ENCODE data around the gene MPPED1.

DNA sequence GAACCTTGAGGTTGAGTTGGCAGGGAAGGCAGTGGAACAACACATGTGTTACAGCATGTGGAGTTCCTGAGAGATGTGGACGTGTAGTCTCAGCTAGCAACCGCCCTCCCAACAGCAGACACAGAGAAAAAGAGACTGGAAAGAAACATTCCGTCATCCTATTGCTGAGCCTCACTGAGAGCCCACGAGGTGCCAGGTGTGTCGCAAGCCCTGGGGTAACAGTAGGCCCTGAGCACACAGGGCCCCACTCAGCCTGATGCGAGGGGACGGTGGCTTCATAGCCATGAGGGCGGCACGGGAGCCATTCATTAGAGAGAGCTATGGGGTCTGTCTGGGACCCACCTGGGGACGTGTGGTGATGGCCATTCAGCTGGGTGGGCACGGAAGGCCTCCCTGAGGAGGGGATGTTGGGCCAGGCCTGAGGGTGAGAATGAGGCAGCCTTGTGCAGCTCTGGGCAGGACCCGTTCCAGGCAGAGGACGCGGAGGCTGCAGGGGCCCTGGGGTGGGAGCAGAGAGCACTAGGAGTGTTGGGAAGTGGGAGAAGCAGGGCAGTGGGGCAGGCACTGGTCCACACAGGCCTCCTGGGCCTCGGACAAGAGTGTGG, 26.2 kb downstream of the MPPED1 start:
- TF ChIP-seq, protein P1, sequence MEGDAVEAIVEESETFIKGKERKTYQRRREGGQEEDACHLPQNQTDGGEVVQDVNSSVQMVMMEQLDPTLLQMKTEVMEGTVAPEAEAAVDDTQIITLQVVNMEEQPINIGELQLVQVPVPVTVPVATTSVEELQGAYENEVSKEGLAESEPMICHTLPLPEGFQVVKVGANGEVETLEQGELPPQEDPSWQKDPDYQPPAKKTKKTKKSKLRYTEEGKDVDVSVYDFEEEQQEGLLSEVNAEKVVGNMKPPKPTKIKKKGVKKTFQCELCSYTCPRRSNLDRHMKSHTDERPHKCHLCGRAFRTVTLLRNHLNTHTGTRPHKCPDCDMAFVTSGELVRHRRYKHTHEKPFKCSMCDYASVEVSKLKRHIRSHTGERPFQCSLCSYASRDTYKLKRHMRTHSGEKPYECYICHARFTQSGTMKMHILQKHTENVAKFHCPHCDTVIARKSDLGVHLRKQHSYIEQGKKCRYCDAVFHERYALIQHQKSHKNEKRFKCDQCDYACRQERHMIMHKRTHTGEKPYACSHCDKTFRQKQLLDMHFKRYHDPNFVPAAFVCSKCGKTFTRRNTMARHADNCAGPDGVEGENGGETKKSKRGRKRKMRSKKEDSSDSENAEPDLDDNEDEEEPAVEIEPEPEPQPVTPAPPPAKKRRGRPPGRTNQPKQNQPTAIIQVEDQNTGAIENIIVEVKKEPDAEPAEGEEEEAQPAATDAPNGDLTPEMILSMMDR (IDR thresholded peaks at IDR 0.05; ENCODE audit: low read depth, low read length, missing input control): no peak
- TF ChIP-seq EGR1 (IDR thresholded peaks at IDR 0.05; ENCODE audit: low read depth in 2 of 2): no peak
- TF ChIP-seq, protein P2, sequence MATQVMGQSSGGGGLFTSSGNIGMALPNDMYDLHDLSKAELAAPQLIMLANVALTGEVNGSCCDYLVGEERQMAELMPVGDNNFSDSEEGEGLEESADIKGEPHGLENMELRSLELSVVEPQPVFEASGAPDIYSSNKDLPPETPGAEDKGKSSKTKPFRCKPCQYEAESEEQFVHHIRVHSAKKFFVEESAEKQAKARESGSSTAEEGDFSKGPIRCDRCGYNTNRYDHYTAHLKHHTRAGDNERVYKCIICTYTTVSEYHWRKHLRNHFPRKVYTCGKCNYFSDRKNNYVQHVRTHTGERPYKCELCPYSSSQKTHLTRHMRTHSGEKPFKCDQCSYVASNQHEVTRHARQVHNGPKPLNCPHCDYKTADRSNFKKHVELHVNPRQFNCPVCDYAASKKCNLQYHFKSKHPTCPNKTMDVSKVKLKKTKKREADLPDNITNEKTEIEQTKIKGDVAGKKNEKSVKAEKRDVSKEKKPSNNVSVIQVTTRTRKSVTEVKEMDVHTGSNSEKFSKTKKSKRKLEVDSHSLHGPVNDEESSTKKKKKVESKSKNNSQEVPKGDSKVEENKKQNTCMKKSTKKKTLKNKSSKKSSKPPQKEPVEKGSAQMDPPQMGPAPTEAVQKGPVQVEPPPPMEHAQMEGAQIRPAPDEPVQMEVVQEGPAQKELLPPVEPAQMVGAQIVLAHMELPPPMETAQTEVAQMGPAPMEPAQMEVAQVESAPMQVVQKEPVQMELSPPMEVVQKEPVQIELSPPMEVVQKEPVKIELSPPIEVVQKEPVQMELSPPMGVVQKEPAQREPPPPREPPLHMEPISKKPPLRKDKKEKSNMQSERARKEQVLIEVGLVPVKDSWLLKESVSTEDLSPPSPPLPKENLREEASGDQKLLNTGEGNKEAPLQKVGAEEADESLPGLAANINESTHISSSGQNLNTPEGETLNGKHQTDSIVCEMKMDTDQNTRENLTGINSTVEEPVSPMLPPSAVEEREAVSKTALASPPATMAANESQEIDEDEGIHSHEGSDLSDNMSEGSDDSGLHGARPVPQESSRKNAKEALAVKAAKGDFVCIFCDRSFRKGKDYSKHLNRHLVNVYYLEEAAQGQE (IDR thresholded peaks at IDR 0.05): no peak
- TF ChIP-seq GABPA (IDR thresholded peaks at IDR 0.05 in 1 of 2, conservative IDR thresholded peaks at IDR 0.05 in 1 of 2): no peak
- TF ChIP-seq, protein P3, sequence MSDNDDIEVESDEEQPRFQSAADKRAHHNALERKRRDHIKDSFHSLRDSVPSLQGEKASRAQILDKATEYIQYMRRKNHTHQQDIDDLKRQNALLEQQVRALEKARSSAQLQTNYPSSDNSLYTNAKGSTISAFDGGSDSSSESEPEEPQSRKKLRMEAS (IDR thresholded peaks at IDR 0.05): no peak
- no peak for TF ChIP-seq RAD21 (IDR thresholded peaks at IDR 0.05)
- TF ChIP-seq SP1 (IDR thresholded peaks at IDR 0.05): no peak
- TF ChIP-seq YY1 (IDR thresholded peaks at IDR 0.05): no peak
- no peak for TF ChIP-seq TAF1 (conservative IDR thresholded peaks at IDR 0.05)
- no peak for TF ChIP-seq JUND (IDR thresholded peaks at IDR 0.05)
- no peak for TF ChIP-seq HNF4A (conservative IDR thresholded peaks at IDR 0.05)
- TF ChIP-seq, protein P4, sequence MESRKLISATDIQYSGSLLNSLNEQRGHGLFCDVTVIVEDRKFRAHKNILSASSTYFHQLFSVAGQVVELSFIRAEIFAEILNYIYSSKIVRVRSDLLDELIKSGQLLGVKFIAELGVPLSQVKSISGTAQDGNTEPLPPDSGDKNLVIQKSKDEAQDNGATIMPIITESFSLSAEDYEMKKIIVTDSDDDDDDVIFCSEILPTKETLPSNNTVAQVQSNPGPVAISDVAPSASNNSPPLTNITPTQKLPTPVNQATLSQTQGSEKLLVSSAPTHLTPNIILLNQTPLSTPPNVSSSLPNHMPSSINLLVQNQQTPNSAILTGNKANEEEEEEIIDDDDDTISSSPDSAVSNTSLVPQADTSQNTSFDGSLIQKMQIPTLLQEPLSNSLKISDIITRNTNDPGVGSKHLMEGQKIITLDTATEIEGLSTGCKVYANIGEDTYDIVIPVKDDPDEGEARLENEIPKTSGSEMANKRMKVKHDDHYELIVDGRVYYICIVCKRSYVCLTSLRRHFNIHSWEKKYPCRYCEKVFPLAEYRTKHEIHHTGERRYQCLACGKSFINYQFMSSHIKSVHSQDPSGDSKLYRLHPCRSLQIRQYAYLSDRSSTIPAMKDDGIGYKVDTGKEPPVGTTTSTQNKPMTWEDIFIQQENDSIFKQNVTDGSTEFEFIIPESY (IDR thresholded peaks at IDR 0.05): no peak
- no peak for TF ChIP-seq RXRA (IDR thresholded peaks at IDR 0.05)

All from liver (tissue), 3 donors.